HepG2 (cell line): ENCODE results near the gene SLC25A45. TPM values are rescaled to one million over a fixed set of nuclear protein-coding genes. Genes with fewer than 3 reads are reported as not detected.

Source experiments
- ATAC-seq: fragments of 200-7000 bp; cut with Tn5 transposase; 3 replicates; pipeline ENCODE4 v1.9.1; 2020; ENCODE audit warnings: mild to moderate bottlenecking, moderate library complexity
- BruUV-seq: library from RNA; stranded (reverse); fragments of 400-500 nt; replicated peaks from 2 replicates; lab custom pipeline; 2021; lab: Mats Ljungman, UMichigan
- CTCF ChIA-PET: fragments of 300-600 bp; formaldehyde crosslinking; extraction: SDS; loops from one replicate; lab custom pipeline; 2021; ENCODE audit warnings: low total read pairs, inconsistent platforms, low intra/inter-chr PET ratio; lab: Yijun Ruan, JAX
- POLR2A ChIA-PET: fragments of 350-600 bp; sonication (Branson Sonifier 250); formaldehyde crosslinking; loops from one replicate; lab custom pipeline; 2020; ENCODE audit warnings: antibody characterized with exemption, inconsistent platforms; lab: Yijun Ruan, JAX
- DNase-seq: peaks from one replicate; pipeline ENCODE4 v3.0.0-alpha.2; 2015; ENCODE audit warnings: low spot score
- FAIRE-seq: peaks from 3 replicates; lab custom pipeline; 2011; peaks lifted over from hg19 to GRCh38; lab: Jason Lieb, UNC
- H2AFZ ChIP-seq: one replicate; pipeline ENCODE4 v1.6.1; 2011; ENCODE audit warnings: low read length, inconsistent platforms
- H3K27ac ChIP-seq: fragments of 300-600 bp; 3 replicates; pipeline ENCODE4 v1.8.0; 2011; ENCODE audit warnings: mixed run types, mild to moderate bottlenecking, mixed read lengths, low read length, inconsistent platforms; ENCODE audit not compliant: insufficient read depth; ENCODE audit errors: extremely low read length
- H3K27me3 ChIP-seq, 2 experiments: fragments of 200-600 bp in 1 of 2; 2 replicates in 1 of 2; 3 replicates in 1 of 2; pipeline versions ENCODE4 v1.6.0 to v1.8.0; 2011; ENCODE audit warnings: low read length in 2 of 2, mild to moderate bottlenecking in 2 of 2, moderate library complexity in 2 of 2, inconsistent platforms in 1 of 2; ENCODE audit not compliant: insufficient read depth in 2 of 2, control insufficient read depth in 1 of 2
- H3K36me3 ChIP-seq, 2 experiments: fragments of 200-600 bp in 1 of 2; replicated peaks in 1 of 2; 2 replicates in 1 of 2; 3 replicates in 1 of 2; pipeline versions ENCODE4 v1.5.1 to v1.8.0; 2011; ENCODE audit warnings: low read length in 2 of 2, inconsistent platforms in 1 of 2; ENCODE audit not compliant: insufficient read depth in 2 of 2, control insufficient read depth in 1 of 2
- H3K4me1 ChIP-seq: 2 replicates; pipeline ENCODE4 v1.5.1; 2012; ENCODE audit warnings: low read length, inconsistent platforms; ENCODE audit not compliant: insufficient read depth
- H3K4me2 ChIP-seq: 2 replicates; pipeline ENCODE4 v1.6.0; 2011; ENCODE audit warnings: low read depth, low read length, inconsistent platforms
- H3K4me3 ChIP-seq, 3 experiments: fragments of 200-600 bp in 1 of 3; sonication (generic), shearing (Covaris generic) in 1 of 3; replicated peaks in 1 of 3; 2 replicates each; pipeline ENCODE4 v1.5.1; 2011 to 2016; ENCODE audit warnings: low read length in 3 of 3, inconsistent platforms in 2 of 3, low read depth in 2 of 3, mild to moderate bottlenecking in 2 of 3, control low read depth in 1 of 3, mixed read lengths in 1 of 3; ENCODE audit not compliant: insufficient read depth in 1 of 3
- H3K79me2 ChIP-seq: one replicate; pipeline ENCODE4 v1.6.1; 2011; ENCODE audit warnings: low read length, inconsistent platforms; ENCODE audit not compliant: insufficient read depth
- H3K9ac ChIP-seq: 2 replicates; pipeline ENCODE4 v1.6.0; 2011; ENCODE audit warnings: mild to moderate bottlenecking, low read depth, low read length, inconsistent platforms; ENCODE audit not compliant: insufficient read depth
- H3K9me3 ChIP-seq: 2 replicates; pipeline ENCODE4 v1.5.1; 2012; ENCODE audit warnings: mild to moderate bottlenecking, low read length
- H4K20me1 ChIP-seq: 2 replicates; pipeline ENCODE4 v1.6.0; 2011; ENCODE audit warnings: inconsistent platforms, mild to moderate bottlenecking, low read length, moderate library complexity; ENCODE audit not compliant: insufficient read depth
- EHMT2 ChIP-seq: fragments of 200-600 bp; sonication (generic); IDR thresholded peaks from 2 replicates; pipeline ENCODE4 v1.7.0; 2017; ENCODE audit warnings: antibody characterized with exemption, low read depth, low read length, borderline replicate concordance
- FIP1L1 ChIP-seq: fragments of 200-400 bp; formaldehyde crosslinking; IDR thresholded peaks from 2 replicates; pipeline ENCODE4 v1.6.1; 2018; ENCODE audit warnings: low read depth, mild to moderate bottlenecking, low read length, moderate library complexity, borderline replicate concordance; ENCODE audit not compliant: insufficient read depth
- FOXO1 ChIP-seq: sonication (generic); formaldehyde crosslinking; IDR thresholded peaks from 2 replicates; pipeline ENCODE4 v1.4.0; 2020; ENCODE audit warnings: missing genetic modification reagents
- HNF4A ChIP-seq: sonication (generic); formaldehyde crosslinking; IDR thresholded peaks from 2 replicates; pipeline ENCODE4 v1.4.0; 2020; ENCODE audit warnings: missing genetic modification reagents
- KLF13 ChIP-seq: sonication (generic); formaldehyde crosslinking; IDR thresholded peaks from 2 replicates; pipeline ENCODE4 v1.4.0; 2020; ENCODE audit warnings: mild to moderate bottlenecking, missing genetic modification reagents
- PRDM15 ChIP-seq: sonication (generic); formaldehyde crosslinking; IDR thresholded peaks from 2 replicates; pipeline ENCODE4 v1.4.0; 2020; ENCODE audit warnings: missing genetic modification reagents
- RARA ChIP-seq: IDR thresholded peaks from 2 replicates; pipeline ENCODE4 v1.6.1; 2016; ENCODE audit warnings: missing genetic modification reagents, missing compliant biosample characterization
- RBAK ChIP-seq: sonication (generic); formaldehyde crosslinking; IDR thresholded peaks from 2 replicates; pipeline ENCODE4 v1.5.1; 2020; ENCODE audit warnings: mild to moderate bottlenecking, missing genetic modification reagents
- SRSF9 ChIP-seq: fragments of 200-400 bp; formaldehyde crosslinking; IDR thresholded peaks from 2 replicates; pipeline ENCODE4 v1.6.1; 2018; ENCODE audit warnings: borderline replicate concordance, mild to moderate bottlenecking, low read depth, low read length; ENCODE audit not compliant: insufficient read depth, poor library complexity, severe bottlenecking
- TRIM24 ChIP-seq: sonication (generic); formaldehyde crosslinking; IDR thresholded peaks from 2 replicates; pipeline ENCODE4 v1.8.0; 2022; ENCODE audit warnings: mild to moderate bottlenecking, missing genetic modification reagents
- U2AF1 ChIP-seq: fragments of 200-400 bp; formaldehyde crosslinking; optimal IDR thresholded peaks from 2 replicates; pipeline ENCODE3; 2017; ENCODE audit warnings: mild to moderate bottlenecking, low read depth, low read length
- ZNF616 ChIP-seq: sonication (generic); formaldehyde crosslinking; IDR thresholded peaks from 2 replicates; pipeline ENCODE4 v1.5.0; 2020; ENCODE audit warnings: low read depth, mild to moderate bottlenecking, missing genetic modification reagents
- ZNF724P ChIP-seq: sonication (generic); formaldehyde crosslinking; IDR thresholded peaks from 2 replicates; pipeline ENCODE4 v1.8.0; 2022; ENCODE audit warnings: missing genetic modification reagents, borderline replicate concordance
- WGBS: methylation state at CpG from one replicate; pipeline ENCODE4 v1.1.6; 2017; ENCODE audit warnings: low lambda C conversion rate; 5-methylcytosine and 5-hydroxymethylcytosine counted together
- in situ Hi-C: cut with HindIII; loops from 2 replicates; pipeline ENCODE4 v1.10.0; 2017; ENCODE audit warnings: low pct_unique_long_range_greater_than_20kb; ENCODE audit not compliant: extremely low pct_ligation_motif_present
- intact Hi-C: fragments of 100-400 bp; cut with micrococcal nuclease; formaldehyde crosslinking; loops from one replicate; pipeline ENCODE4 v1.10.0; 2022; ENCODE audit not compliant: unreplicated experiment
- polyA plus RNA-seq, 8 experiments: library from polyadenylated mRNA; depleted of rRNA in 3 of 8; stranded (reverse) in 7 of 8; unstranded in 1 of 8; fragments of >200 nt; fragmentation: Illumina TruSeq in 4 of 8; extraction: Trizol in 4 of 8; gene quantifications; 2 replicates each; pipeline versions ENCODE4 v1.2.1 to v1.2.3, GENCODE V29; 2011 to 2016; ENCODE audit warnings: low read depth in 4 of 8, missing spikeins in 1 of 8, mixed read lengths in 1 of 8; ENCODE audit not compliant: insufficient read depth in 1 of 8
- total RNA-seq, 5 experiments: library from RNA; depleted of rRNA; stranded (reverse); fragments of >200 nt; fragmentation: Illumina TruSeq; extraction: Trizol; gene quantifications; 2 replicates each; pipeline ENCODE4 v1.2.3, GENCODE V29; 2016; ENCODE audit warnings: low read depth in 1 of 5
- TF ChIP-seq, protein P1 (sequence below): sonication (generic); formaldehyde crosslinking; IDR thresholded peaks from 2 replicates; pipeline ENCODE4 v1.4.0; 2020; ENCODE audit warnings: mild to moderate bottlenecking, low read depth, missing genetic modification reagents
- TF ChIP-seq, protein P2 (sequence below): sonication (generic); formaldehyde crosslinking; conservative IDR thresholded peaks from 2 replicates; pipeline ENCODE4 v1.8.1; 2023; ENCODE audit warnings: missing genetic modification reagents

The SLC25A45 gene
- total and polyA plus RNA-seq, 2 of the 13 experiments (the other 11 are each of a cell fraction or from before 2014, with no cell fraction given): 1.2 to 3.4 TPM

GRCh38 chr11:65402790-65403189, 20.3 kb upstream of the SLC25A45 start (continued):
- no peak for TF ChIP-seq PRDM15 (CRISPR knock-in tag)
- 0 out of 2 replicates have a peak, but pooled peaks have one; percentile 32 for TF ChIP-seq RARA
- TF ChIP-seq FIP1L1: no peak
- TF ChIP-seq, all 625 proteins: peak for 11

DNA sequence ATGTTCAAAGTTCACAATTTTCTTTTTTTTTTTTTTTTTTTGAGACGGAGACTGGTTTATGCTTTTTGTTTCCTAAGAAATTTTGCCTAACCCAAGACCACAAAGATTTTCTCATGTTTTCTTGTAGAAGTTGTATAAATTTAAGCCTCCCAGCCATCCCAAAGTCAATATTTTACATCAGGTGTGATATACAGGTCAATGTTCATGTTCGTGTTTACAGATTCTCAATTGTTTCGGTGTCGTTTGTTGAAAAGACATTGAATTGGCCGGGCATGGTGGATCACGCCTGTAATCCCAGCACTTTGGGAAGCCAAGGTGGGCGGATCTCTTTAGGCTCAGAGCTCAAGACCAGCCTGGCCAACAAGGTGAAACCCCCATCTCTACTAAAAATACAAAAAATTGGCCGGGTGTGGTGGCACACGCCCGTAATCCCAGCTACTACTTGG, 19.4 kb upstream of the SLC25A45 start:
- Histone ChIP-seq H2AFZ (no peak overlapping the region), H3K9me3 (no peaks in the 10 kb centered on the region), H3K36me3 (peaks cover 14 to 20% of the 10 kb centered on the region in 2 experiments; a peak in 4 of 5 replicates), H3K27me3 (no peaks in the 10 kb centered on the region), H4K20me1 (no peaks in the 10 kb centered on the region), H3K4me1 (peaks cover 19% of the 10 kb centered on the region), H3K4me2 (peak overlapping the region; percentile 43), H3K79me2 (no peaks in the 10 kb centered on the region), H3K9ac (no peak overlapping the region), H3K27ac (peak overlapping the region; percentile 24), H3K4me3 (no peak overlapping the region)
- peak; percentile 66 for FAIRE-seq
- in situ Hi-C loops: no loop called here
- peak; percentile 46 for ATAC-seq
- no TSS peak for BruUV-seq
- peak; percentile 53 for DNase-seq
- intact Hi-C loops: no loop called here
- ChIA-PET CTCF (no interaction called here), POLR2A (interaction anchor here (0.9 to 7.6 kb wide), 10 partner anchors 16 to 97 kb away, joined by 3 to 98 read pairs (median 6); partner anchors contain the start of genes FRMD8, MALAT1 and SLC25A45)
- 19% methylated on average over 10 of the region's 10 CpGs for WGBS
- TF ChIP-seq, protein P1, sequence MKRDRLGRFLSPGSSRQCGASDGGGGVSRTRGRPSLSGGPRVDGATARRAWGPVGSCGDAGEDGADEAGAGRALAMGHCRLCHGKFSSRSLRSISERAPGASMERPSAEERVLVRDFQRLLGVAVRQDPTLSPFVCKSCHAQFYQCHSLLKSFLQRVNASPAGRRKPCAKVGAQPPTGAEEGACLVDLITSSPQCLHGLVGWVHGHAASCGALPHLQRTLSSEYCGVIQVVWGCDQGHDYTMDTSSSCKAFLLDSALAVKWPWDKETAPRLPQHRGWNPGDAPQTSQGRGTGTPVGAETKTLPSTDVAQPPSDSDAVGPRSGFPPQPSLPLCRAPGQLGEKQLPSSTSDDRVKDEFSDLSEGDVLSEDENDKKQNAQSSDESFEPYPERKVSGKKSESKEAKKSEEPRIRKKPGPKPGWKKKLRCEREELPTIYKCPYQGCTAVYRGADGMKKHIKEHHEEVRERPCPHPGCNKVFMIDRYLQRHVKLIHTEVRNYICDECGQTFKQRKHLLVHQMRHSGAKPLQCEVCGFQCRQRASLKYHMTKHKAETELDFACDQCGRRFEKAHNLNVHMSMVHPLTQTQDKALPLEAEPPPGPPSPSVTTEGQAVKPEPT: no peak
- TF ChIP-seq HNF4A (CRISPR knock-in tag) (peak; percentile 56), U2AF1 (no peak), TRIM24 (CRISPR knock-in tag) (no peak), ZNF724P (CRISPR knock-in tag) (no peak), RBAK (no peak), SRSF9 (no peak), ZNF616 (CRISPR knock-in tag) (no peak), EHMT2 (no peak), FOXO1 (CRISPR knock-in tag) (no peak), KLF13 (CRISPR knock-in tag) (no peak)
- TF ChIP-seq, protein P2, sequence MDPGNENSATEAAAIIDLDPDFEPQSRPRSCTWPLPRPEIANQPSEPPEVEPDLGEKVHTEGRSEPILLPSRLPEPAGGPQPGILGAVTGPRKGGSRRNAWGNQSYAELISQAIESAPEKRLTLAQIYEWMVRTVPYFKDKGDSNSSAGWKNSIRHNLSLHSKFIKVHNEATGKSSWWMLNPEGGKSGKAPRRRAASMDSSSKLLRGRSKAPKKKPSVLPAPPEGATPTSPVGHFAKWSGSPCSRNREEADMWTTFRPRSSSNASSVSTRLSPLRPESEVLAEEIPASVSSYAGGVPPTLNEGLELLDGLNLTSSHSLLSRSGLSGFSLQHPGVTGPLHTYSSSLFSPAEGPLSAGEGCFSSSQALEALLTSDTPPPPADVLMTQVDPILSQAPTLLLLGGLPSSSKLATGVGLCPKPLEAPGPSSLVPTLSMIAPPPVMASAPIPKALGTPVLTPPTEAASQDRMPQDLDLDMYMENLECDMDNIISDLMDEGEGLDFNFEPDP (CRISPR knock-in tag): no peak
